Measurements from ENCODE around the gene SAPCD1.

The SAPCD1 gene

GRCh38 chr6:31762356-31762755, at the start of gene SAPCD1:
SAPCD1 (plus strand) TSS chr6:31762656; CDS start chr6:31763055, 399 bp downstream.
- no peak for DNase-seq

- DNase-seq = no peak
These were observed 49.0 kb upstream of the SAPCD1 start for GRCh38 chr6:31713465-31713864.

- peak in 1 of 2 experiments; percentile 28 for DNase-seq
These were observed 48.3 kb upstream of the SAPCD1 start for GRCh38 chr6:31713991-31714684.

GRCh38 chr6:31715022-31715958, 47.2 kb upstream of the SAPCD1 start, which contains the start of gene LY6G6D:
LY6G6D (plus strand) TSS chr6:31715348; CDS start chr6:31715356, 8 bp downstream.
- DNase-seq = no peak

GRCh38 chr6:31717499-31718222, 44.8 kb upstream of the SAPCD1 start:
- no peak for DNase-seq

- no peak for DNase-seq
These were observed 44.2 kb upstream of the SAPCD1 start for GRCh38 chr6:31718265-31718664.

GRCh38 chr6:31719001-31719400, 43.5 kb upstream of the SAPCD1 start:
- DNase-seq = no peak

GRCh38 chr6:31720196-31720770, 42.2 kb upstream of the SAPCD1 start:
- no peak for DNase-seq

GRCh38 chr6:31721351-31722020, 41.0 kb upstream of the SAPCD1 start, which contains the start of gene LY6G6C:
LY6G6C (minus strand) TSS chr6:31721746; CDS start chr6:31721679, 67 bp downstream.
- DNase-seq = no peak

GRCh38 chr6:31722173-31722572, 40.3 kb upstream of the SAPCD1 start:
- no peak for DNase-seq

GRCh38 chr6:31723245-31723979, 39.0 kb upstream of the SAPCD1 start, which contains the start of gene MPIG6B:
MPIG6B (plus strand) TSS chr6:31723373; CDS start chr6:31723384, 11 bp downstream.
- no peak for DNase-seq

GRCh38 chr6:31723980-31724691, 38.3 kb upstream of the SAPCD1 start:
- no peak for DNase-seq

- no peak for DNase-seq
These were observed 36.7 kb upstream of the SAPCD1 start for GRCh38 chr6:31725502-31726350.

GRCh38 chr6:31727034-31727716, 35.3 kb upstream of the SAPCD1 start:
- no peak for DNase-seq

- DNase-seq = no peak
These were observed 34.5 kb upstream of the SAPCD1 start for GRCh38 chr6:31727717-31728671.

- no peak for DNase-seq
These were observed 33.5 kb upstream of the SAPCD1 start, which contains the start of gene DDAH2 for GRCh38 chr6:31728767-31729514. DDAH2 (minus strand) TSS chr6:31729299; CDS start chr6:31729161, 138 bp downstream.

GRCh38 chr6:31729515-31729978, 32.9 kb upstream of the SAPCD1 start:
- DNase-seq = peak; percentile 67

Measured in NCI-H2081 (cell line).